GM19328 (cell line): ENCODE measurements around the gene RAC3.
"Not testable (repeated sequence)": the region's sequence is repeated elsewhere in the genome, so short reads cannot be mapped to it uniquely, and the experiment has no call there.

Source experiments
- ATAC-seq: cut with Tn5 transposase; IDR thresholded peaks from one replicate; pipeline ENCODE4 v1.9.1; 2021; ENCODE audit warnings: mild to moderate bottlenecking, moderate library complexity; ENCODE audit not compliant: unreplicated experiment

RAC3 gene

DNA sequence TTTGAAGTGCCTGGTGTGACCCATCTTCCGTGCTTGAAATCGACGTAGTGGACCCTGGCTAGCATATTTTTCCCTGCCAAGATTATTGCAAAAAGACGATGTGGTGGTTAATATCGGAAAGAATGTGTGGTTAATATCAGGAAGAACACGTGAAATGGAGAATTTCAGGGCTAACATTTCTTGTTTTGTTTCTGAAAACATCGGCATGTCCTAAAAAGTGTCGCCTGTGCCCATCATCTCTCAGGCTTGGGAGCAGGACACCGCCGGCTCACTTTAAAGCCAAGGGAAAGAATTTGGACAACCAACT is 6.4 kb downstream of the RAC3 start:
- ATAC-seq = no peak

DNA sequence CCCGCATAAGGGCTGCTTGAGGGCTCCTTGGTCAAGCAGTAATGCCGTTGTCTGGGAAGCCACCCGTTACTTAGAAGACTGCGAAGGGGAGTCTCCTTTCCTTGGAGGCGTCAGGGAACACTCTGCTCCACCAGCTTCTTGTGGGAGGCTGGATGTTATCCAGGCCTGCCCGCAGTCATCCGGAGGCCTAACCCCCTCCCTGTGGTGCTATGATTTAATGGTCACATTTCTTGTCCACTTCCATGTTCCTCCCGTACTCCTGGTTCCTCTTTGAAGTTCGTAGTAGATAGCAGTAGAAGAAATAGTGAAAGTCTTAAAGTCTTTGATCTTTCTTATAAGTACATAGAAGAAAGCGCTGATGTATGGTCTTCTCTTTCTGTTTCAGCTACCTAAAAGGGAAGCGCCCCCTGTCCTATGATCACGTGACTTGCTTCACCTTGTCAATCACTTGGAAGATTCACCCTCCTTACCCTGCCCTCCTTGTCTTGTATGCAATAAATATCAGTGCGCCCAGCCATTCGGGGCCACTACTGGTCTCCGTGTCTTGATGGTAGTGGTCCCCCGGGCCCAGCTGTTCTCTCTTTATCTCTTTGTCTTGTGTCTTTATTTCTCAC is 7.4 kb downstream of the RAC3 start:
- not testable (repeated sequence) for ATAC-seq

DNA sequence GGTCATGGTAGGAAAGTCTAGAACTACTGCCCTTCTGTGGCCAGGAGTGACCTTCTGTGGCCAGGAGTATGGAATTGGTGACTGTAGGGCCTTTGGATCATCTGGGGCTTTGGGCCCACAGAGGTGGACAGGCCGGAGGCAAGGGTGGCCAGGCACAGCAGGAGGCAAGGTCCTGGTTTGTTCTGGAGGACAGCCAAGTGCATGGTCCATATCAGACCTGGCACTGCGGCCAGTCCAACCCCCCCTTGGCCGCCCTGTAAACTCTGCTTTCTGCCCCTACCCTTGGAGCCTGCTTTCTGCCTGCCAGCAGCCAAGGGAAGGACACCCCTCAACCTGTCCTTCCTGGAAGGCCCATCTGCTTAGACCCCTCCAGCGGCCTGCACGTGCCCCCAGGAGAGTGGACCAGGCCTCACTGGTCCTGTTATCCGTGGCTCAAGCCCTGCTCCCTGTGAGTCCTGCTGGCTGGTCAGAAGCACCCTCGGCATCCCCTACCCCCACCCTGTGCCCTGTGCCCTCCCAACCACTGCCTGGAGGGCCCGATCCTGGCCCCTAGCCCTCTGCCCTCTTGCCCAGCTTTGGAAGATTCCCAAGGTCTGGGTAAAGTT is 8.3 kb downstream of the RAC3 start:
- ATAC-seq = no peak

DNA sequence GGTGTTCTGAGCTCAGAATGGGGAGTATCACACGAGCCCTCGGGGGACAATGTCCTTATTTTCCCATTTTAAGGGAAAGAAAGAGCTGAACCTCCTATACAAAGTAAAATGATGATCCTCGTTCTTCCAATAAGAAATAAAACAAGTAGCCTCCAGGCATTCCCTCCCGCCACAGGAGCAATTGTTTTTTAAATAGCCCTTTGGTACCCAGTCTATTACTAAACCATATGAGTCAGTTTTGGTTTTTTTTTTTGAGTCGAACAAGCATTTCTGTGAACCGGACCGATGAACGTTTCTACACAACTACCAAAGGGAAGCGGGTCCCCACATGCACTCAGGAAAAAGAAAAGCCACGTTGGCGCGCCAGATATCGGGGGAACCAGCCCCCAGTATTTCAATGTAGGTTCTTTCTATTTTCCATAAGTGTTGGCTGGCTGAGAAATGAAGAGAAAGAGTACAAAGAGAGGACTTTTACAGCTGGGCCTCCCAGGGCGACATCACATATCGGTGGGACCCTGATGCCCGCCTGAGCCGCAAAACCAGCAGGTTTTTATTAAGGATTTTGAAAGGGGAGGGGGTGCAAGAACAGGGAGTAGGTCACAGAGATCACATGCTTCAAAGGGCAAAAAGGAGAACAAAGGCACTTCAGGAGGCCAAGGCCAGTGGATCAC is 9.8 kb downstream of the RAC3 start:
- ATAC-seq = no peak

DNA sequence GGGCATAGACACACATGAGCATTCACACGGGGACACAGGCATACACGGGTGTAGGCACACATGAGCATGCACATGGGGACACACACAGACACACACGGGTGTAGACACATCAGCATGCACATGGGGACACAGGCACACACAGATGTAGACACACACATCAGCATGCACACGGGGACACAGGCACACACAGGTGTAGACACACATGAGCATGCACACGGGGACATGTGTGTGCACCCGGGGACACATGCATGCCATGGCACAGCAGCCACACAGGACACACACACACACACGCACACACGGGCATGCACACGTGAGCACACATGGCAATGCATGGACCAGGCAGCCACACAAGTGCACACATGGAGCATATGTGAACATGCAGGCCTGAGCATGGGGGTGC is 11.2 kb downstream of the RAC3 start:
- no peak for ATAC-seq

DNA sequence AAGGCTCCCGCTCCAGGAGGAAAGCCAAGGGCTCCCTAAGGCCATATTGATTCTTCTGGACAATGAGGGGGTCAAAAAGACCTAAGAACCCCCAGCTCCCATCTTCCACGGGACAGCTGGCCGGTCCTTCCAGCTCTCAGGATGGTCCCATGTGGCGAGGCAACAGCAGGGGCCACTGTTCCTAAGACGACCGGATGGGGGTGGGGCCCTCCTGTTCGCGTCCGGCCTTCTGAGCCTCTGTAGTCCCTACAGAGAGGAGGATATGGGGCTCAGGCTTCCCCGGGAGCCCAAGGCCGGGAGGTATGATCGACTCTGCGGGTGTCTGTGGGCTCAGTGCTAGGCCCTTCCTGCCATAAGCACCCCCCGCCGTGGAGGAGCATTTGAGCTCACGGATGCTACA is 12.0 kb downstream of the RAC3 start:
- no peak for ATAC-seq

DNA sequence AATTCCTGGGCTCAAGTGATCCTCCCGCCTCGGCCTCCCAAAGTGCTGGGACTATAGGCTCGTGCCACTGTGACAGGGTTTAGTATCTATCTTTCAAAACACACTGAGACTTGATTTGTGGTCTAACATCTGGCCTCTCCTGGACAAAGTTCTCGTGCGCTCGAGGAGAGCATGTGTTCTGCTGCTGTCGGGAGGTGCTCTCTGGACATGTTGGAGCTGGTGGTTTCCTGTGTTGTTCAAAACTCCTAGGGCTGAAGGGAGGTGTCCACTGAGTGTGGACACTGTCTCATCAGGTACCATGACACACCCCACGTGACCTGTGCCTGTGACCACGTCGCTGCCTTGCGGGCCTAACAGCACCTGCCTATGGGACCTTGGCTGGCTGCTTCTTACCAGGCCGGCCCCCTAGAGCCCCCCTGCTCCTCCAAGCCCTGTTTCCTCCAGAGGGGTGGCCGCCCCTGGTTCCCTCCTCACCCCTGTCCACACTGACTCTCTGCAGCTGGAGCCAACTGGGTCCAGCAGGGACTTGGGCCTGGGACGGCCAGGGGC is 14.5 kb downstream of the RAC3 start:
- no peak for ATAC-seq

DNA sequence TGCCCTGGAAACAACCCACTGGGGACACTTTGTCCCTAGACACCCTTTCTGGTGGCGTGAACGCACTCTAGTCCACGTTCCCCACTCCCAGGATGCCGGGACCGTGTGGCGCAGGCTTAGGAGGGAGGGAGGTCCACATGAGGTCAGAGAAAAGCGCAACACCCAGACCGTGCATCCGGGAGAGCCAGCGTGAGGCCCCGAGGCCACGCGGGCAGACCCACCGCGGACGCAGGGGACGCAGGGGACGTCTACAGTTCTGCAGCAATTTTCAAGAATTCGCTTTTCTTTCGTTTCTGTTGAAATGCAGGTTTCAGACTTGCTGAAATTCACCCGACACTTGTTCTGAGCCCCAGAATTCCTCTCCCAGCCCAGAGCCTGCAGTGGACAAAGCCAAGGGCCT is 15.4 kb downstream of the RAC3 start:
- ATAC-seq = no peak

DNA sequence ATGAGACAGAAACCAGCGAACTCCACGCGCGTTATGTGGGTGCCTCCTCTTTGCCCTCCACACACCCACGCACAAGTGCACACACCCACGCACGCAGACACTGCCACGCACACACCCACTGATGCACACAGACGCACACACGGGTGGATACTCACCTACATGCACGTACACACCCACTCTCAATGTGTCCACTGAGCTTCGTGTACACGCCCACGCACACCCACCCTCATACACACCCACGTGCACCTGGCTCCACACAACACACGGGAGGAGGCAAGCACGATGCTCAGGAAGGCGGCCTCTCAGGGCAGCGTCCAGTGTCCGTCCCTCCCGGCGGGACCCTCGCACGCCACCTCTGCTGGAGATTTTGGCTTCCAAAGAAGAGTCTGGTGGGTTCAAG is 15.9 kb downstream of the RAC3 start:
- ATAC-seq = no peak

DNA sequence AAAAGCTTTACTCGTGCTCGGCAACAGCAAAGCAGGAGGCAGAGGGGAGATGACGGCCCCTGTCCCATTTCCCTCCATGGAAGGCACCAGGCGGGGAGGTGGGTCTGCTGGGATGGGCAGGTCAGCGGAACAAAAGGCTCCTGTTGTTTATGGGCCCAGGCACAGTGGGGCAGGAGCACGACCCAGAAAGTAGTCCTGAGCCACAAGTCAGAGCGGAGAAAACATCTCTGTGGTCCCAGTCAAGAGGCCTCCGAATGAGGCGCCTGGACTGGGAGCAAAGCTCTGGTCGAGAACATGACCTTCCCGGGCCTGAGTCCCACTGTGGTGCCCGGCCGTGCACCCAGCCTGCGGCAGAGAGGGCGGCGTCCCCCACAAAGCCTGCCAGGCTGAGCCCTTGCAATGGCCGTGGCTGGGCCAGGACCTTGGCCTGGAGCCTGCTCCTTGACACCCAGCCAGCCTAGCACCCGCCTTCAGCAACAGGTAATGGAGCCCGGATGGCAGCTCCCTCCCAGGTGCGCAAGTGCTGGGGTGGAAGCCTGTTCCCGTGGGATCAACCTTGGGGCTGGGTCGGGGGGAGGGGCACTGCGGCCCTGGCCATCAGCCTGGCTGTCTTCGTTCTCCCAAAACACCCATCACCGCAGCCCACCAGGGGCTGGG is 16.6 kb downstream of the RAC3 start:
- no peak for ATAC-seq

DNA sequence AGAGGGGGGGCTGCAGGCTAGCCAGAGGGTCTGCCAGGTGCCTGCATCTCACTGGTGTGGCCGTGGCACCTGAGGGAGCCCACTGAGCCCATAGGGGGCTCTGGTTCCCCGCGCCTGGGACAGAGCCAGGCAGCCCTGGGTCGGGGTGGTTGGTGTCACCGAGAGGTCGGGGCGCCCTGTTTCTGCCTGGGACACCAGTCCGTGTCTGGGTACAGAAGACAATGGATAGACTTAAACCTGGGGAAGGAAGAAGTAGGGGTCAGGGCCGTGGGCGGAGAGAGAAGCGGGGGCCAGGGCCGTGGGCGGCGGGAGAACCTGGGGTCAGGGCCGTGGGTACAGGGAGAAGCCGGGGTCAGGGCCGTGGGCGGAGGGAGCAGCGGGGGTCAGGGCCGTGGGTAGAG is 17.1 kb downstream of the RAC3 start:
- no peak for ATAC-seq

DNA sequence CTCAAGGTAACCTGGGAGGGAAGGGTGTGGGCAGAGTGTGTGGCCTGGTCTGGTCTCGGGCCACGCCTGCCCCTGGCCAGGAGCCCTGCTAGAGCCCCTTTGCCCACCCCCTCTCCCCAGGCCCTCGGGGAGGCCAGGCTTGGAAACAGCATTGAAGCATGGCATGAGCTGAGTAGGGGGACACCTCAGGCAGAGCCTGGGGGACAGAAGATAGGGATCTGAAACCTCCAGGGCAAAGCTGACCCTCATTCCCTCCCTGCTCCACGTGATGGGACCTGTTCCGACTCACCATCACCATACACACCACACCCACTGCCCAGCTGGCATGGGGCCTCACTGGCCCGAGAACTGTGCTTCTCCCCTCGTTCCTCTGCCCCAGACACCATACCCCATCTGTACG is 17.6 kb downstream of the RAC3 start:
- no peak for ATAC-seq

DNA sequence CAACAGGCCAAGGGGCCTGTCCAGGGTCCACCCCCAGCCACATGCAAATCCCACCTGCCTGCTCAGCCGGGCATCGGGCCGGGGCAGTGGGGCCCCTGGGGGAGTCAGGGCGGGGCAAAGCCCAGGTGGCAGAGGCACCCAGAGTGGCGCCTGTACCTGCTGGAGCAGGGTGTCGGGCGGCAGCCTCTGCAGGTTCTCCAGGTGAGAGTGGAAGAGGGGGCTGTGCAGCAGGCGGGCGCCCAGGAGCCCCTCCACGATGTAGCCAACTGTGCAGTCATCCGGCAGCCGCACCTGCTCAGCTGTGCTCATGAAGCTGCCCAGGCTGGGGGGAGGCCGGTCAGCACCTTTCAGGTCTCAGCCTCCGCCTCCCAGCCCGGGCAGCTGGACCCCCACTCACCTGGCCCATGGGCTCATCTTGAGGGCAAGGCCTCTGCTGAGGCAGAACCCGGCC is 18.1 kb downstream of the RAC3 start:
- no peak for ATAC-seq

DNA sequence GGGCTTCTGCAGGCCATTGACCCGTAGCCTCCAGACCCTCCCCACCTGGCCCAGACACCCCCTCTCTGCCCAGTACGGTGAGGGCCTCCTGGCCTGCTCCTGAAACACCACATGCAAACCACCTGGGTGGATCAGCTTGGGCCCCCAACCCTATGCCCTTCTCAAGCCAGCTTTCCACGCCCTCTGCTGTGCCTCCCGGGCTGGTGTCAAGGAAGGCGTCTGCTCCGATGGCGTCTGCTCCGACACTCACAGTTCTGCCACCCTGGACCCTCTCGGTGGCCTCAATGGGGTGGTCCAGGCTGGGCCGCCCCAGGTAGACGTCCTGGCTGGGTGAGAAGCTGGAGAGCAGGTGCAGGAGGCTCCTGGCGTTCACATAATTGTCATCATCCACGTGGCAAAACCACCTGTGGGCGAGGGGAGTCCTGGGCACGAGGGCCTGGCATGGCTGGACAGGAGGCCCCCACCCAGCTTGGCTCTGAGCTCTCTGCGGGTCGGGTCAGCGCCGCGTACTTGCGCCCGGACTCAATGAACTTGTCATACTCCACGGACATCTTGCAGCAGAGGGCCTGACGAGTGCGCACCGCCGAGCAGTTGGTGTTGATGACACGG is 18.8 kb downstream of the RAC3 start:
- no peak for ATAC-seq

DNA sequence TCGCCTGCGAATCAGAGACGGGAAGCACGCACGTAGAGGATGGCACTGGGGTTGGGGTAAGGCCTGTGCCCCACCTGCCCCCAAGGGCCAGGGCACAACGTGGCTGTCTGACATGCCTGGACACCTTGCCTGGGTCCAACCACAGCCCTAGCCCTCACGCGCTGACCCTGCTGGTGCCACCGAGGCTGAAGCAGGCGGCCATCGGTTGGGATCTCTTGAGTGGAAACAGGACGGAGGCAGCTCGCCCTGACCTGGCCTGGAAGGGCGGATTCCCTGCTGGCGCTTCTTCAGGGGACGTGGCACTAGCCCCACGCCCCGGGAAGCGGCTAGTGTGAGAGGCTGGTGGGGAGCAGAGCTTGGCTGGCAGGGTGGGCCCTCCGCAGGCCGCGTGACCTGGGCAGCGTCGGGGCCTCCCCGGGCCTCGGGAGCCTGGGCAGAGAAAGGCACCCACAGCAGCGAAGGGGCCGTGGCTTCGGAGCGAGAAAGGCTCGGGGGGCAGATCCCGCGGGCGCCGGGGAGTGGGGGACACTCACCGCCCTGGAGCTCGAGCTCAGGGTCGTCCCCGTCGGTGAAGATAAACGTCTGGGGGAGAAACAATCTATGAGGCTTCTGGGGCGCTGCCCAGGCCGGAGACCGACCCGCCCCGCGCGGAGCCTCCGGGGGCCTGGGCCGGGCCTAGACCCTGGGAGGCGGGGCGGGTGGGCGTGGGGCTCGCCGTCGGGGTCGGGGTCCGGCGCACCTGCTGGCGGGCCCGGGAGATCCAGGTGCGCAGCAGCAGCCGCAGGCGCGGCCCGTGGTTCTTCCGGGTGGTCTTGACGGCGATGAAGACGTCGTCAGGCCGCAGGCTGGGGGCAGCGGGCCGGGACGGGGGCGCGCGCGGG is 19.5 kb downstream of the RAC3 start:
- no peak for ATAC-seq

DNA sequence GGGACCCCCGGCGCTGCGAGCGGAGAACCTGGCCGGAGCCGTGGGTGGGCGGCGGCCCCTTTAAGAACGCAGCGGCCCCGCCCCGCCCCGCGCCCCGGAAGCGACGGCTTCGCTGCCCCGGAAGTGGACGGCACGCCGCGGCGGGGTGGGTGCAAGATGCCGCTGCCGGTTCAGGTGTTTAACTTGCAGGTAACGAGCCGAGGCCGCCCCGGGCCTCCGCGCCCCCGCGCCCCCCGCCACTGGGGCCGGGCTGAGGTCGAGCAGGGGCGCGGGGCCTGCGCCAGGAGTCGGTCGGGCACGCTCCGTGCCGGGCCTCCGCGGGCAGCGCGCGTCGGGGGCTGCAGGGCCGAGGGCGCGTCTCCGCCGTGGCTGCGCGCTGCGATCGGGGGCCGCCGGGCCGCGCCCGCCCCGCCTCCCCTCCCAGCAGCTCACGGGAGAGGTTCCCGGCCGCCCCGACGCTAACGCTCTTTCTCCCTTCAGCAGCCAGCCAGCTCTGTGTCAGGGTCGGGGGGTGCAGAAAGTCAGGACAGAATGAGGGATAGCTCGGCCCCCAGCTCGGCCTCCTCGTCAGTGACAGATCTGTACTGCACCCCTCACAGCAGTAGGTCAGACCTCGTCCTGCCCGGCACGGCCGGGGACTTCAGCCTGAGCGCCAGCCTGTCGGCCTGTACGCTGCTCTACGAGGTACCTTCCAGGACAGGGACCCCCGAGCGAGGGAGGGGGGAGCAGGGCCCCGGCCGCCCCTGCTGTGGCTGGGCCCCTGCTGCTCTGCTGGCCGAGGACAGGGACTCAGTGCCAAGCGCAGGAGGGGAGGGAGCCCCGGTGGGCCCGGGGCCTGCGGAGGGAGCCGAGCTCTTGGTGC is 20.5 kb downstream of the RAC3 start, which contains the start of the genes GPS1 and RFNG:
Gene GPS1, plus strand, starts transcription at position 123 of the 862 bp plus-strand sequence. Its CDS starts 34 bp downstream, at position 157.
Gene RFNG, minus strand, starts transcription at position 36 of the 862 bp plus-strand sequence. CDS start 45 bp downstream, outside the sequence.
- peak; percentile 60 for ATAC-seq

DNA sequence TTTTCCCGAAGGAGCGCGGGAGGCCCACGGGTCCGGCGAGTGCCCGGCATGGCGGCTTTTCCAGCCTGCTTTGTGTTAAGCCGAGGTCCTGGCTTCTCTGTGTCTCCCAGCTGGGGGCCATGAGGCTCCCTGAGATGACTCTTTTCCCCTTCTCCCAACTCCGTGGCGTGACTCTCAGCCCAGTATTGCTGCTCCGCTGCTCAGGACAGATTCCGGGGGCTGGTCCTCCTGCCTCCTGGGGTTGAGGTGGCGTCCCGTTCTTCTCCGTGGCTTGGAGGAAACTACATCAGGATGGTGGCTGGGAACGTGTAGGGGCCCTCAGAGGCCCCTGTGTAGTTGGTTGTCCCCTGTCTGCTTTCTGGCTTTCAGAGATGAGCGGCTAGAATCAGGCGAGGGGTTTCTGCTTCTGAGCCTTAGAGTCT is 21.2 kb downstream of the RAC3 start:
- ATAC-seq = no peak

DNA sequence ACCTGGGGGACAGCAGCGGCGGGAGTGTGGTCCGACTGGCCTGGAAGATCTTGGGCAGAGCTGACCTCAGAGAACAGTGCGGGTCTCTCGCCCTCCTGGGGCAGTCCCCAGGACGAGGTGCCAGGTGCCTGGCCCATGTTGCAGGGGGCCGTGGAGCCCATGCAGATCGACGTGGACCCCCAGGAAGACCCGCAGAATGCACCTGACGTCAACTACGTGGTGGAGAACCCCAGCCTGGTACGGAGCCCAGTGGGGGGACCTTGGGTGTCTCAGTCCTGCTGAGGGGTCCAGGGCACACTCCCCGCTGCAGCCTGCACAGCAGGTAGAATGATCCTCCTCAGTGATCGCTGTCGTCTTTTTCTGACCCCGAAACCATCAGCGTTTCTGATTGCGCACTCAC is 21.7 kb downstream of the RAC3 start:
- no peak for ATAC-seq

DNA sequence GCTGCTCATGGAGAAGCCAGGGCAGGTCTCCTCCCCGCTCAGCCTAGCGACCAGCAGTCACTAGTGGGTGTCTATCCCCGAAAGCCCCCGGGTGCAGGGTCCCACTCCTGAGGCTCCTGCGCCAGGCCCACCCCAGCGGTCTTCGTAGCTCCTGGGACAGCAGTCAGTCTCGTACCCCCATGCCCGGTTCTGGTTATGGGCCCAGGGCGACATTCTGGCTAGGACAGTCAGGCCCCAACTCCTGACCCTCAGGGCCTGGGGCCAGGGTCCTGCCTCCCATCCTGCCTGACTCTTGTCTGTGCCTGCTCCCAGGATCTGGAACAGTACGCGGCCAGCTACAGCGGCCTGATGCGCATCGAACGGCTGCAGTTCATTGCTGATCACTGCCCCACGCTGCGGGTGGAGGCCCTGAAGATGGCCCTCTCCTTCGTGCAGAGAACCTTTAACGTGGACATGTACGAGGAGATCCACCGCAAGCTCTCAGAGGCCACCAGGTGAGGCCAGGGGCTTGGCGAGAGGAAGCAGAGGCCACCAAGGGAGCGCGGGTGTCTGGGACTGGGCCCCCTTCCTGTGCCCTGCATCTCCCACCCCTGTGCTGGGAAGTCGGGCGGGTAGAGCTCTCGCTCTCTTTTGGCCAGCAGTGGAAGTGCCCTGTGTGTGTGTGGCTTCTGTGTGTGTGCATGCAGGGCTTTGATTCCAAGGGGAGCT is 22.2 kb downstream of the RAC3 start:
- no peak for ATAC-seq
